Measurements from ENCODE around the gene AMDHD1.

DNA sequence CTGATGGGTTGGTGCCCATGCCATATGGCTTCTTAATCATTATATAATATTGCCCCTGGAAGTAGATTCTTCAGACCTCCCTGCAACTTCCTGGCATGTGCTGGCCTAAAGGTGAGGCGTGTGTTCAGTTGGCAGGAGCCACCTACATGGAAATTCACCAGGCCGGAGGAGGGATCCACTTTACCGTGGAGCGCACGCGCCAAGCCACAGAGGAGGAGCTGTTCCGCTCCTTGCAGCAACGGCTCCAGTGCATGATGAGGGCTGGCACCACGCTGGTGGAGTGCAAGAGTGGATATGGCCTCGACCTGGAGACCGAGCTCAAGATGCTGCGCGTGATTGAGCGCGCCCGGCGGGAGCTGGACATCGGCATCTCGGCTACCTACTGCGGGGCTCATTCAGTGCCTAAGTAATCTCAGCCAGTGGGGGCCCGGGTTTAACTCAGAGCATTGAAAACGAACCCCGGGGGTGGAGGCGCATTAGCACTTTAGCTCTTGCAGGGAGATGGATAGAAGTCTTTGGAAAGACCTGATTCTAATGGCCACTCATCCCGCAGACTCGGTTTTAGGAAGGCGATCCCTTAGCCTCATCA is 13.5 kb downstream of the AMDHD1 start:
- TF ChIP-seq ZNF571 (tag by site-specific recombination; IDR thresholded peaks at IDR 0.05) = no peak
- no peak for TF ChIP-seq CTCF (tag by site-specific recombination; IDR thresholded peaks at IDR 0.05)
- TF ChIP-seq, protein P1, sequence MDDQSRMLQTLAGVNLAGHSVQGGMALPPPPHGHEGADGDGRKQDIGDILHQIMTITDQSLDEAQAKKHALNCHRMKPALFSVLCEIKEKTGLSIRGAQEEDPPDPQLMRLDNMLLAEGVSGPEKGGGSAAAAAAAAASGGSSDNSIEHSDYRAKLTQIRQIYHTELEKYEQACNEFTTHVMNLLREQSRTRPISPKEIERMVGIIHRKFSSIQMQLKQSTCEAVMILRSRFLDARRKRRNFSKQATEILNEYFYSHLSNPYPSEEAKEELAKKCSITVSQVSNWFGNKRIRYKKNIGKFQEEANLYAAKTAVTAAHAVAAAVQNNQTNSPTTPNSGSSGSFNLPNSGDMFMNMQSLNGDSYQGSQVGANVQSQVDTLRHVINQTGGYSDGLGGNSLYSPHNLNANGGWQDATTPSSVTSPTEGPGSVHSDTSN (CRISPR knock-in tag; IDR thresholded peaks at IDR 0.05) = no peak
- TF ChIP-seq, protein P2, sequence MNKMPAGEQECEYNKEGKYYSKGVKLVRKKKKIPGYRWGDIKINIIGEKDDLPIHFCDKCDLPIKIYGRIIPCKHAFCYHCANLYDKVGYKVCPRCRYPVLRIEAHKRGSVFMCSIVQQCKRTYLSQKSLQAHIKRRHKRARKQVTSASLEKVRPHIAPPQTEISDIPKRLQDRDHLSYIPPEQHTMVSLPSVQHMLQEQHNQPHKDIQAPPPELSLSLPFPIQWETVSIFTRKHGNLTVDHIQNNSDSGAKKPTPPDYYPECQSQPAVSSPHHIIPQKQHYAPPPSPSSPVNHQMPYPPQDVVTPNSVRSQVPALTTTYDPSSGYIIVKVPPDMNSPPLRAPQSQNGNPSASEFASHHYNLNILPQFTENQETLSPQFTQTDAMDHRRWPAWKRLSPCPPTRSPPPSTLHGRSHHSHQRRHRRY (tag by site-specific recombination; IDR thresholded peaks at IDR 0.05) = no peak
- no peak for TF ChIP-seq SP2 (tag by site-specific recombination; IDR thresholded peaks at IDR 0.05)
- TF ChIP-seq YY1 (tag by site-specific recombination; IDR thresholded peaks at IDR 0.05) = no peak
- no peak for TF ChIP-seq ZNF175 (tag by site-specific recombination; IDR thresholded peaks at IDR 0.05)
- no peak for TF ChIP-seq HOXC10 (CRISPR knock-in tag; IDR thresholded peaks at IDR 0.05)
- no peak for TF ChIP-seq PRDM4 (tag by site-specific recombination; IDR thresholded peaks at IDR 0.05)
- no peak for TF ChIP-seq ZNF37A (tag by site-specific recombination; IDR thresholded peaks at IDR 0.05)
- no peak for TF ChIP-seq PRDM1 (tag by site-specific recombination; IDR thresholded peaks at IDR 0.05)
- no peak for TF ChIP-seq ZNF341 (tag by site-specific recombination; IDR thresholded peaks at IDR 0.05; ENCODE audit: low read depth)

Measured in HEK293 (cell line).